Neural progenitor cell (in vitro differentiated cells): ENCODE measurements around the gene REST.

Experiments used
- CTCF ChIP-seq: fragments of 200-600 bp; sonication (generic); IDR thresholded peaks from 2 replicates; pipeline ENCODE4 v1.5.1; 2017; ENCODE audit warnings: antibody characterized with exemption, mild to moderate bottlenecking
- EZH2 ChIP-seq: fragments of 200-600 bp; sonication (generic); IDR thresholded peaks from 2 replicates; pipeline ENCODE4 v1.6.1; 2017; ENCODE audit warnings: antibody characterized with exemption, mild to moderate bottlenecking, moderate library complexity
- EZH2phosphoT487 ChIP-seq: fragments of 200-600 bp; sonication (generic); IDR thresholded peaks from 2 replicates; pipeline ENCODE4 v1.6.1; 2017; ENCODE audit warnings: antibody characterized with exemption

- TF ChIP-seq CTCF (no peak), EZH2phosphoT487 (no peak), EZH2 (no peak)
These were observed 36.3 kb upstream of the REST start for GRCh38 chr4:56871371-56871866.
